Measurements from ENCODE around the gene REP15.

GRCh38 chr12:27703720-27704452, 7.6 kb downstream of the REP15 start:
- TF ChIP-seq CTCF (IDR thresholded peaks at IDR 0.05) (peak; percentile 78), EZH2 (IDR thresholded peaks at IDR 0.05; ENCODE audit: borderline replicate concordance, insufficient read depth, low read depth, low read length, poor library complexity, severe bottlenecking) (no peak)

Measured in B cell (primary cell).